OCI-LY7 (cell line): ENCODE data around the gene ITPKB. TPM values are rescaled to one million over a fixed set of nuclear protein-coding genes. Genes with fewer than 3 reads are reported as not detected.

Source experiments
- BruUV-seq: library from RNA; stranded (reverse); fragments of 400-500 nt; replicated peaks from 2 replicates; lab custom pipeline; 2021; lab: Mats Ljungman, UMichigan
- CTCF ChIA-PET: fragments of 300-600 bp; sonication (Branson Sonifier 250); formaldehyde crosslinking; loops from one replicate; lab custom pipeline; 2022; ENCODE audit warnings: antibody characterized with exemption; ENCODE audit not compliant: unreplicated experiment; lab: Charles Lee
- POLR2A ChIA-PET: fragments of 300-600 bp; sonication (Branson Sonifier 250); formaldehyde crosslinking; loops from one replicate; lab custom pipeline; 2022; ENCODE audit warnings: antibody characterized with exemption; lab: Charles Lee
- DNase-seq: peaks from one replicate; pipeline ENCODE4 v3.0.0-alpha.2; 2015; ENCODE audit warnings: low spot score
- H2AFZ ChIP-seq: fragments of 200-600 bp; sonication (generic), shearing (Covaris generic); 2 replicates; pipeline ENCODE4 v1.6.1; 2014; ENCODE audit warnings: mild to moderate bottlenecking, antibody characterized with exemption, low read length, moderate library complexity
- H3K27ac ChIP-seq: fragments of 200-600 bp; sonication (generic); 2 replicates; pipeline ENCODE4 v1.5.1; 2014; ENCODE audit warnings: mixed run types, low read depth, mild to moderate bottlenecking, moderate library complexity, low read length, inconsistent platforms; ENCODE audit not compliant: poor library complexity, severe bottlenecking
- H3K36me3 ChIP-seq: fragments of 200-600 bp; sonication (generic); 2 replicates; pipeline ENCODE4 v1.6.1; 2014; ENCODE audit warnings: mild to moderate bottlenecking, antibody characterized with exemption, low read length, moderate library complexity, mixed read lengths; ENCODE audit not compliant: insufficient read depth
- H3K4me1 ChIP-seq: fragments of 200-600 bp; sonication (generic); 2 replicates; pipeline ENCODE4 v1.5.1; 2014; ENCODE audit warnings: mild to moderate bottlenecking, low read length; ENCODE audit not compliant: insufficient read depth, poor library complexity, severe bottlenecking
- H3K4me2 ChIP-seq: fragments of 200-600 bp; sonication (generic); 2 replicates; pipeline ENCODE4 v1.6.1; 2014; ENCODE audit warnings: mild to moderate bottlenecking, low read length
- H3K4me3 ChIP-seq: fragments of 200-600 bp; sonication (generic); 2 replicates; pipeline ENCODE4 v1.5.1; 2014; ENCODE audit warnings: mild to moderate bottlenecking, low read depth, low read length; ENCODE audit not compliant: poor library complexity, severe bottlenecking
- H3K79me2 ChIP-seq: fragments of 200-600 bp; sonication (generic); 2 replicates; pipeline ENCODE4 v1.6.1; 2016; ENCODE audit warnings: low read depth, mild to moderate bottlenecking, low read length, moderate library complexity, mixed read lengths; ENCODE audit not compliant: insufficient read depth
- H3K9me2 ChIP-seq: fragments of 200-600 bp; sonication (generic); 2 replicates; pipeline ENCODE4 v1.6.1; 2016; ENCODE audit warnings: mild to moderate bottlenecking, low read length, mixed read lengths; ENCODE audit not compliant: insufficient read depth
- H3K9me3 ChIP-seq: fragments of 200-600 bp; sonication (generic); 2 replicates; pipeline ENCODE4 v1.6.1; 2014; ENCODE audit warnings: mild to moderate bottlenecking, mixed run types, low read length, mixed read lengths
- H4K20me1 ChIP-seq: fragments of 200-600 bp; sonication (generic); 2 replicates; pipeline ENCODE4 v1.6.1; 2014; ENCODE audit warnings: mild to moderate bottlenecking, antibody characterized with exemption, low read length, moderate library complexity, mixed read lengths; ENCODE audit not compliant: insufficient read depth
- EZH2phosphoT487 ChIP-seq: fragments of 200-600 bp; sonication (generic); IDR thresholded peaks from 2 replicates; pipeline ENCODE4 v1.6.1; 2018; ENCODE audit warnings: low read depth, borderline replicate concordance, mild to moderate bottlenecking, mixed run types, antibody characterized with exemption, low read length, moderate library complexity, mixed read lengths
- intact Hi-C: fragments of 100-400 bp; cut with micrococcal nuclease; formaldehyde crosslinking; loops from one replicate; pipeline ENCODE4 v1.10.0; 2022; ENCODE audit not compliant: unreplicated experiment
- total RNA-seq, 2 experiments: library from RNA; depleted of rRNA in 1 of 2; stranded (reverse); fragments of >200 nt in 1 of 2; shearing (Covaris generic) in 1 of 2; gene quantifications; 2 replicates each; pipeline ENCODE4 v1.2.3, GENCODE V29; 2014 to 2022
- TF ChIP-seq, protein P1 (sequence below): fragments of 200-600 bp; sonication (generic); conservative IDR thresholded peaks from 2 replicates; pipeline ENCODE4 v1.5.1; 2014; ENCODE audit warnings: mild to moderate bottlenecking, antibody characterized with exemption, low read length, moderate library complexity, mixed read lengths

The ITPKB gene
- total RNA-seq, 2 experiments from 2014 or later = 20.5 to 33.3 TPM

DNA sequence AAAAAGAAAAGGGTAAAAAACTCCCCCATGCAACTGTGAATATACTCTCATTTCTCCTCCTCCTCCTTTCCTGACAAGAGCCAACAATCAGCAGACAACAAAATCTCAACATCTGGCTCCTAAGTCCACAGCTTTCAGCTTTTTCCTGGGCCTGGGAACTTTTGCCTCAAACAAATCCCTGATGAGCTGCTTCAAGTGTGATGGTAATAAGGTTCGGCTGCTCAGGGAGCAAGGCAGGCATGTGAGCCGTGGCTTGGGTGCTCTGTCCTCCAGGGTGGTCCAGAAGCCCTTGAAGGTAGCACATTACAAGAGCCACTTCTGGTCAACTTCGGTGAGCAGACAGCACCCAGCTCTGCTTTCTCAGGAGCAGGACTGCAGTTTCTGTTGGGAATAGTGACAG, 46.3 kb downstream of the ITPKB start:
- intact Hi-C loops = no loop called here
- H3K79me2 ChIP-seq = peaks cover 52% of the 10 kb centered on the region; the same call in 1 of the 2 replicates
- H3K4me2 ChIP-seq = peak overlapping the region; percentile 56; the same call in 1 of the 2 replicates

DNA sequence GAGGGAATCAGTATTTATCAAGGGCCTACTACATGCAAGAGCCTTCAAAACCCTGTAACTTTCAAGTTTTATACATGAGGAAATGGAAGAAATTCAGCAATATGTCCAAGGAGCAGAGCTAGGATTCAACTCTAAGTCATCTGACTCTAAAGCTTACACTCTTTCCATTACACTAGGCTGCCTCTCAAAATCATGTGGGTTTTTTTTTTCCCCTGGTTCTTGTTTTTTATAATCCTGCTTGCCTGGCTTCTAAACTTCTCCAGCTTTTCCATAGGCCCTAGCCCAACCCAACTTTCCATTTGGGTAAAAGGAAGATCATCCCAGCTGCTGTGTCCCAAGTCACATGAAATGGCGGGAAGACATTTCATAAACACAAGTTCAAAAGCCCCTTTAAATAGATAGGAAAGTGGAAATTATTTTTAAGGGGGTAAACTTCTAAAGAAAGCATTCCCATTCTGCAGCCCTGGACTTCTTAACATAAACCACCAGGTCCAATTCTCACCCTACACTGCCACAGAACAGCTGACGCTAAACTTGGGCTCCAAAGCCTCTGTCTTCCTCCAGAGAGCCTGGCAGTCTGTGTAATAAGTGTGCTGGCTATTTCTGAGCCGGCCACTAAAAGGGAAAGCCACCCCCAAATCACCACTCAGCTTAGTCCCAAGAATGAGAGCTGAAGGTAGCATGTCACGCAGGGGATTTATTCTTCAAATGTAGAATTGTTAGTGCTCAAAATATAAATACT, 46.9 kb downstream of the ITPKB start:
- Histone ChIP-seq H3K79me2 (peaks cover 56% of the 10 kb centered on the region; the same call in 1 of the 2 replicates), H3K4me2 (peak overlapping the region; percentile 56), H3K4me1 (peaks cover 86% of the 10 kb centered on the region), H3K9me3 (no peaks in the 10 kb centered on the region), H3K9me2 (no peaks in the 10 kb centered on the region), H3K36me3 (peaks cover 67% of the 10 kb centered on the region), H3K27ac (peak overlapping the region; percentile 60), H3K4me3 (no peak overlapping the region), H4K20me1 (no peaks in the 10 kb centered on the region), H2AFZ (no peak overlapping the region)
- intact Hi-C loops = no loop called here
- CTCF ChIA-PET = no interaction called here
- no peak for TF ChIP-seq EZH2phosphoT487
- TF ChIP-seq, protein P1, sequence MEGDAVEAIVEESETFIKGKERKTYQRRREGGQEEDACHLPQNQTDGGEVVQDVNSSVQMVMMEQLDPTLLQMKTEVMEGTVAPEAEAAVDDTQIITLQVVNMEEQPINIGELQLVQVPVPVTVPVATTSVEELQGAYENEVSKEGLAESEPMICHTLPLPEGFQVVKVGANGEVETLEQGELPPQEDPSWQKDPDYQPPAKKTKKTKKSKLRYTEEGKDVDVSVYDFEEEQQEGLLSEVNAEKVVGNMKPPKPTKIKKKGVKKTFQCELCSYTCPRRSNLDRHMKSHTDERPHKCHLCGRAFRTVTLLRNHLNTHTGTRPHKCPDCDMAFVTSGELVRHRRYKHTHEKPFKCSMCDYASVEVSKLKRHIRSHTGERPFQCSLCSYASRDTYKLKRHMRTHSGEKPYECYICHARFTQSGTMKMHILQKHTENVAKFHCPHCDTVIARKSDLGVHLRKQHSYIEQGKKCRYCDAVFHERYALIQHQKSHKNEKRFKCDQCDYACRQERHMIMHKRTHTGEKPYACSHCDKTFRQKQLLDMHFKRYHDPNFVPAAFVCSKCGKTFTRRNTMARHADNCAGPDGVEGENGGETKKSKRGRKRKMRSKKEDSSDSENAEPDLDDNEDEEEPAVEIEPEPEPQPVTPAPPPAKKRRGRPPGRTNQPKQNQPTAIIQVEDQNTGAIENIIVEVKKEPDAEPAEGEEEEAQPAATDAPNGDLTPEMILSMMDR = no peak
- no peak for DNase-seq
- BruUV-seq = no TSS peak
- POLR2A ChIA-PET = interaction anchor here (0.6 to 2.4 kb wide), 9 partner anchors 9 to 132 kb away, joined by 3 to 7 read pairs (median 4); no protein-coding TSS in a partner anchor

More for the DNA sequence above, 46.3 kb downstream of the ITPKB start:
- no TSS peak for BruUV-seq
- peaks cover 86% of the 10 kb centered on the region for H3K4me1 ChIP-seq
- peaks cover 72% of the 10 kb centered on the region for H3K36me3 ChIP-seq
- H3K27ac ChIP-seq = peak overlapping the region; percentile 60
- no peak overlapping the region for H3K4me3 ChIP-seq
- TF ChIP-seq EZH2phosphoT487 = no peak
- TF ChIP-seq, protein P1 = no peak
- ChIA-PET POLR2A (interaction anchor here (0.6 to 2.4 kb wide), 9 partner anchors 10 to 131 kb away, joined by 3 to 7 read pairs (median 4); no protein-coding TSS in a partner anchor), CTCF (no interaction called here)
- DNase-seq = no peak
- no peaks in the 10 kb centered on the region for H3K9me3 ChIP-seq
- H3K9me2 ChIP-seq = no peaks in the 10 kb centered on the region
- H4K20me1 ChIP-seq = no peaks in the 10 kb centered on the region
- no peak overlapping the region for H2AFZ ChIP-seq

DNA sequence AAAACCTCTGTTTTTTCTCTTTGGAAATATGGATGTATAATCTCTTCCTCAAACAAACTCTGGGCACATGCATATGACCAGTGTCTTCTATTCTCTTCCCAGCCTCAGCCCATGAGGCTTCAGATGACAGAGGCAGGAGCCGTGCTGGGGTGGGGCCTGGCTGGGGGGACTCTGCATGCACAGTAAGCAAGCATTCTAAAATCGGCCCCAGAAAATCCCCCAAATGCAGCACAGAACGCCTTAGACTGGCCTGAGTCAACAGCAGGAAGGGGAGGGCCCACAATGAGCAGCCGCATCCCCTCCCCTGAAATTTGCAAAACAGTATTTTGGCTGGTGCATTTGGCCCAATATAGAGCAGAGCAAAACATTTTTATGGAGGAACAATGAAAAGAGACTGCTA, 47.8 kb downstream of the ITPKB start:
- no peak overlapping the region for H2AFZ ChIP-seq
- no TSS peak for BruUV-seq
- no peak for TF ChIP-seq EZH2phosphoT487
- TF ChIP-seq, protein P1 = no peak
- H3K9me2 ChIP-seq = no peaks in the 10 kb centered on the region
- ChIA-PET POLR2A (interaction anchor here (1.5 to 2.4 kb wide), 2 partner anchors 12 to 23 kb away, joined by 6 to 7 read pairs; no protein-coding TSS in a partner anchor), CTCF (no interaction called here)
- H4K20me1 ChIP-seq = no peaks in the 10 kb centered on the region
- peaks cover 58% of the 10 kb centered on the region; the same call in 1 of the 2 replicates for H3K79me2 ChIP-seq
- peak; percentile 72 for DNase-seq
- intact Hi-C loops = no loop called here
- H3K27ac ChIP-seq = peak overlapping the region; percentile 60
- H3K9me3 ChIP-seq = no peaks in the 10 kb centered on the region
- H3K4me2 ChIP-seq = peak overlapping the region; percentile 56
- peak overlapping the region; percentile 14 for H3K4me3 ChIP-seq
- H3K4me1 ChIP-seq = peaks cover 86% of the 10 kb centered on the region
- peaks cover 57% of the 10 kb centered on the region for H3K36me3 ChIP-seq
